ENCODE measurements around the gene RPS14.

RPS14 gene

DNA sequence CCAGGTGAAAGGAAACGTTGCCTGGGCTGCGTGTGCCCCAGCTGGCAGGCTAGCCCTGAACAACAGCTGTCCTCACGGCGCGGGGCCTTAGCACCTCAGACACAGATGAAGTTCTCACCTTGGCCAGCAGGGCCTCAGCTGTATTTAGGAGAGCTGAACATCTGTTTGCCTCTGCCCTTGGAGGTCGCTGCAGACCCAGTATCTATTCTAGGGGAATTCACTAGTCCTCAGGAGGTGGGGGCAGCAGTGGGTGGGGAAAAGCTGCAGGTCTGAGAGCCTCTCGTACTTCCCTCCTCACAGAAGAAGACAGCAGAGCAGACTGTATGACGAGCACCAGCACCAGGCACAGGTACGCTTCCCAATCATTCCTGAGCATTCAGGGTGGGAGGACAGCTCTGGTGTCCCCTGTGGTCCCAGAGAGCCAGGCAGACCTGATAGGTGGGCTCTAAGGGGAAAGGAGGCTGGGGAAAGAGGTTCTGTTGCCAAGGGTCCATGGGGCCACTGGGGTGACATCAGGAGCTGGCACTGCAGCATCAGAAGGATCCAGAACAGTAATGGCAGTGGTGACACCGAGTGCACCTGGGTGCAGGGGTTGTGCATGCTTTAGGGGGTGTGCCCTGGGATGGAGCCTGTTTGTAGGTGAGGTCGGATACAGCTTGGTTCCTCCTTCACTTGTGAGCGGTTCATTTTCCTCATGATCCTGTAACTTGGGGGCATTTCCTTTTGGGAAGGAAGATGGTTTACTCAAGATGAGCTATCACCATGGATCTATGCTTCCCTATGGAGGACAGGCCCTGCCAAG is 50.6 kb downstream of the RPS14 start:
- FAIRE-seq = no peak

DNA sequence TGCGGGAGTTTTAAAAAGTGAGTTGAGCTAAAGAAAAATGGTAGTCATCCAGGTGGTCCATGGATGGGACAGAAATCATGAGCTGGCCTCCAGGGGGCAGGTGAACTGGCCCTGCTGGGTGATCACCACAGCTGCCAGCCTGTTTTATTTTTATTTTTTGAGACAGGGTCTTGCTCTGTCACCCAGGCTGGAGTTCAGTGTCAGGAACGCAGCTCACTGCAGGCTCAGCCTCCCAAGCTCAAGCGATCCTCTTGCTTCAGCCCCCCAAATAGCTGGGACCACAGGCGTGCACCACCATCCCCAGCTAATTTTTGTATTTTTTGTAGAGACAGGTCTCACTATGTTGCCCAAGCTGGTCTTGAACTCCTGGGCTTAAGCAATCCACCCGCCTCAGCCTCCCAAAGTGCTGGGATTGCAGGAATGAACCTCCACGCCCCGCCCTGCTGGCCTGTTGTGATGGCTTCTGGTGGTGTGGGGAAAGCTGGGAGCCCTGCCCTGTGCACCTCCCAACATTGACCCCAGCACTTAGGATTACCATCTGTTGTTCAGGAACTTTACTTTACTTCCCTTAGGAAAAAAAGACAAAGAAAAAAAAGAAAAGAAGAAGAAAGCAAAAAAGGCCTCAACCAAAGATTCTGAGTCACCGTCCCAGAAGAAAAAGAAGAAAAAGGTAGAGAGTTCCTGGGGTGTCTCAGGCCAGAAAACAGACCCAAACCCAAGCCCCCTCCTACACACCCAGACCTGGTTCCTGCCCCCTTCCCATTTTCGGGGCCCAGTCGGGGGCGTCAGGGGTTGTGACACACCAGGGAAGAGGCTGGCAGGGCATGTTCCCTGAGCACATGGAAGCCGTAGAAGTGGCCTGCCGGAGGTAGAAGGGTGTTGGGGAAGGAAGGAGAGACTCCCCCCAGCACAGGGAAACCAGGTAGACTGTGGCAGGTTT is 51.5 kb downstream of the RPS14 start:
- no peak for FAIRE-seq

DNA sequence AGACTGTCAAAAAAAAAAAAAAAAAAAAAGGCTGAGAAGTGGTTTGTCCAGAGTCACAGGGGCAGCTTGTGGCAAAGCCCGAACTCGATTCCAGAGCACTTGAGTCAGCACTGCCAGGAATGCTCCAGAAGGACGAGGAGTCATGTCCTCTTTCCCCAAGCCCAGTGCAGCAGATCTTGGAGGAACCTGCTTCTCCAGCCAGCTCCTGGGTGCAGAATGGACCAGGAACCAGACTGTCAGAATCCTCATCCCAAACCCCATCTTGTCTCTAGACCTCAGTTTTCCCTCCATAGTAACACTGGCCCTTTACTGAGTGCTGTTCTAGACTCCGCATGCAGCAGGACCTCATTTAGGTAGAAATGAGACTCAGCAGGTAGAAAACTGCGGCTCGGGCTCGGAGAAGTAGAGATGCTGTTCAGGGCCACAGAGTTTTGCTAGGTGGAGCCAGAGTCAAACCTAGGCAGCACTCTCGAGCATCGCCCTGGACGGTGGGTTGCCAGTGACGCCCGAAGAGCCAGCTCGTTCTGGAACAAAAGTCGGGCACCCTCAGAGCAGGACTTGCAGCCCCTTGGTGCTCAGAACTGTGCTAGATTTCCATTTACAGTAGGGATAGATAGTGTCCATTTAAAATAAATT is 52.3 kb downstream of the RPS14 start:
- FAIRE-seq = no peak

DNA sequence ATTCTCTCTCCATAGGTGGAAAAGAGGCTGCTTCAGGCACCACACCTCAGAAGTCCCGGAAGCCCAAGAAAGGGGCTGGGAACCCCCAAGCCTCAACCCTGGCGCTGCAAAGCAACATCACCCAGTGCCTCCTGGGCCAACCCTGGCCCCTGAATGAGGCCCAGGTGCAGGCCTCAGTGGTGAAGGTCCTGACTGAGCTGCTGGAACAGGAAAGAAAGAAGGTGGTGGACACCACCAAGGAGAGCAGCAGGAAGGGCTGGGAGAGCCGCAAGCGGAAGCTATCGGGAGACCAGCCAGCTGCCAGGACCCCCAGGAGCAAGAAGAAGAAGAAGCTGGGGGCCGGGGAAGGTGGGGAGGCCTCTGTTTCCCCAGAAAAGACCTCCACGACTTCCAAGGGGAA is 53.3 kb downstream of the RPS14 start:
- FAIRE-seq = no peak

DNA sequence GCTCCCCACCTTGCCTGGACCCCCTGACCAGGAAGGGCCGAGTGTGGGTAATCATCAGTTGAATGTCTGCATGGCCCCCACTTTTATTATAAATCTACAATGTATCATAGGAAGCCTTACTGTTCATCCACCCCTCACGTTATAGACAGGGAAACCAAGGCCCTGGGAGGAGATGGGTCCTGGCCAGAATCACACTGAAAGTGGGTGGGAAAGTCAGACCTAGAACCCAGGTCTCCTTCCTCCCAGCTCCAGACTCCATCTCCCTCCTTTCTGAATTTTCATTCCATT is 53.9 kb downstream of the RPS14 start:
- FAIRE-seq = no peak

DNA sequence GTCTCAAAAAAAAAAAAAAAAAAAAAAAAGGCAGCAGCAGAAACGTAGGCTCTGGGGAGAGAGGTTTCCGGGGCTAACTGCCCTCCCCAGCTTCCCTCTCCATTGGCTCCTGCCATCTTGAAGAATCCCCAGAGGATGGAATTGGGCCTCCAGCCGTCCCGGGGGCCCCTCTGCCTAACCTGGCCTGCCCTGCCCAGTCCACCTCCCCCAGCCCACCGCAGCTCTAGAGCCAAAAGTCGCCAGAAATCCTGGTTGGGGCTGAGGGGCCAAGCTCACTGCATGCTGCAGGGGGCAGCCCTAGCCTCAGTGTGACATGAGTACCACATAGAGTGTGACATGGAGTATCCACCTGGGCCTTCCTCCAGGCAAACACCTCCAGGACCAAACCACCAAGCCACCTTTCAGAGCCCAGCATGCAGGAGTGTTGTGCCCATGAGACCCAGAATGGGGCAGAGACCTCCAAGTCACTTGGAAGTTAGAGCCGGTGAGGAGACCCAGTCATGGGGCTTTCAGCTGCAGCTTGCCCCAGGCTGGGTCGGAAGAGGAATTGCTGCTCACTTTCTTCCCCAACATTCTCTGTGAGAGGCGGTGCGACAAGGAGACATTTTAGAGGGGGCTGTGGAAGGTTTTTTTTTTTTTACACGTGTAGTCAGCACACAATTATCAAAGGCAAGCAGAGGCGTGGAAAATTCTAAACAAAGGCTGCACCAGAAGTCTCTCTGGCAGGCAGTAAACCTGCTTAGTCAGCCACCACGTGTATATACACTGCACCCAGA is 54.4 kb downstream of the RPS14 start:
- FAIRE-seq = no peak

DNA sequence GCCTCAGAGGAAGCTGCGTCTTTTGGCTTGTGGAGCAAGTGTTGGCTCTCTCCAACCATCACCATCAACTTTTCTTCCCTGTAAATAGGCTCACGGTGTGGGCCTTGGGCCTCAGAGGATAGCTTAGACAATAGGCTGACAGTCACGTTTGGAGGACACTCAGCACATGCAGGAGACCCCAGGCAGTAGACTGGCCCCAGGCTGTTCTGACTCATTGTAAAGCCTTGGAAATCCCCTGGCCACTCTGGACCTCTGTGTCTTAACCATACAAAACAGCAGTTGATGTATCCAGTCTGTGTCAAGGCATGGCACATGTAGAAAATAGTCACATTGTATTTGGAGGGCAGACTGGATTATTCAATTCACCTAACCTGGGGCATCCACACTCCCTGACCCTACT is 55.4 kb downstream of the RPS14 start:
- no peak for FAIRE-seq

DNA sequence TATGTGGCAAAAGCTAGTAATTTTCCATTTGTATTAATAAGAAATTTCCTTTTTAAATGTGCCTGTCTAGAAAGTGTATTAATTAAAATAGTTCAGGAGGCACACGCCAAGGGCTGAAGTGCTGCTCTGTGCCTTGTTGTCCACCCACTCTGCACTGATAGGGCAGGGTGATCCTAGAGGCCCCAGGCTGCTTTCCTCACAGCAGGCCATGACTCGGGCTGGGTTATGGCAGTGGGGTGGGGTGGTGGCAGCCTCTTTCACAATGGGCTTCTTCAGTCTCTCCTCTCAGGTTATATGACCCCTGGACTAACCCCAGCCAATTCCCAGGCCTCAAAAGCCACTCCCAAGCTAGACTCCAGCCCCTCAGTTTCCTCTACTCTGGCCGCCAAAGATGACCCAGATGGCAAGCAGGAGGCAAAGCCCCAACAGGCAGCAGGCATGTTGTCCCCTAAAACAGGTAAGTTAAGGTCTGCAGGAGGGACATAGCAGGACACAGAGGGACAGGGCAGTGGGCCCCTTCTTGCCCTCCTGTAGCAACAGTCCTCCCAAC is 56.4 kb downstream of the RPS14 start:
- no peak for FAIRE-seq

DNA sequence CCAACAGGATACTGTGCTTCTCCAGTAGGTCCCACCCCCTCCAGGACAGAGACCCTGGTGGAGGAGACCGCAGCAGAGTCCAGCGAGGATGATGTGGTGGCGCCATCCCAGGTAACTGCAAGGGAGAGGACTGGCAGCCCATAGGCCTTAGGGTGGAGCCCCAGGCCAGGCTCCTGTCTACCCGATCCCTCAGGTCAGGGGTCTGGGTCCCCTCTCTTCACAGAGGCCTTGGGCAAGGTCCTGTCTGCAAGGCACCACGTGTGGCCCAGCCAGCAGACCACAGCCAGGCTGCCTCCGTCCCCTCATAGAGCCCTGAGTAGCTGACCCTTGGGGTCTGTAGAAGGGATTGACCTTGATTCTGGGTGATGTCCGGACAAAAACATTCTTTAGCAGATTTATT is 56.9 kb downstream of the RPS14 start:
- no peak for FAIRE-seq

Measured in A204.1 (cell line).